ENCODE data around the gene AGAP3. TPM values are rescaled to one million over a fixed set of nuclear protein-coding genes. Genes with fewer than 3 reads are reported as not detected.

The AGAP3 gene
- total RNA-seq, 1 experiment from 2014 or later: 1.6 TPM

GRCh38 chr7:151167197-151167961 is 81.1 kb downstream of the AGAP3 start, which contains the start of gene GBX1:
TSS of gene GBX1 (minus strand) at chr7:151167694. CDS start at chr7:151167548, 146 bp downstream.
- Histone ChIP-seq H4K20me1 (ENCODE audit: insufficient read depth, low read depth, low read length) (no peaks in the 10 kb centered on the region), H3K27ac (ENCODE audit: low read length) (no peak within 1 kb of the TSS), H3K9me2 (replicated peaks; ENCODE audit: insufficient read depth, low read length) (no peaks in the 10 kb centered on the region), H3K36me3 (ENCODE audit: insufficient read depth, low read length) (no peaks in the 10 kb centered on the region), H3K4me3 (ENCODE audit: low read length) (no peak within 1 kb of the TSS), H3K27me3 (ENCODE audit: low read length) (no peaks in the 10 kb centered on the region), H3K9me3 (ENCODE audit: low read length) (no peaks in the 10 kb centered on the region), H3K4me2 (ENCODE audit: low read depth, low read length, poor library complexity, severe bottlenecking) (no peak within 1 kb of the TSS), H3K9ac (ENCODE audit: low read length) (no peak within 1 kb of the TSS), H3K79me2 (ENCODE audit: low read length) (no peaks in the 10 kb centered on the region), H3K4me1 (ENCODE audit: low read length) (no peaks in the 10 kb centered on the region), H2AFZ (ENCODE audit: low read length) (no peak within 1 kb of the TSS)
- DNase-seq: no peak

GRCh38 chr7:151168003-151168786 is 81.9 kb downstream of the AGAP3 start:
- Histone ChIP-seq H3K9me2 (replicated peaks; ENCODE audit: insufficient read depth, low read length) (no peaks in the 10 kb centered on the region), H4K20me1 (ENCODE audit: insufficient read depth, low read depth, low read length) (no peaks in the 10 kb centered on the region), H3K9ac (ENCODE audit: low read length) (no peak overlapping the region), H3K9me3 (ENCODE audit: low read length) (no peaks in the 10 kb centered on the region), H2AFZ (ENCODE audit: low read length) (no peak overlapping the region), H3K79me2 (ENCODE audit: low read length) (no peaks in the 10 kb centered on the region), H3K27ac (ENCODE audit: low read length) (no peak overlapping the region), H3K4me1 (ENCODE audit: low read length) (no peaks in the 10 kb centered on the region), H3K36me3 (ENCODE audit: insufficient read depth, low read length) (no peaks in the 10 kb centered on the region), H3K4me3 (ENCODE audit: low read length) (no peak overlapping the region), H3K4me2 (ENCODE audit: low read depth, low read length, poor library complexity, severe bottlenecking) (no peak overlapping the region), H3K27me3 (ENCODE audit: low read length) (no peaks in the 10 kb centered on the region)
- DNase-seq: no peak

GRCh38 chr7:151168787-151169162 is 82.5 kb downstream of the AGAP3 start:
- DNase-seq: no peak
- Histone ChIP-seq H3K9me2 (replicated peaks; ENCODE audit: insufficient read depth, low read length) (no peaks in the 10 kb centered on the region), H3K36me3 (ENCODE audit: insufficient read depth, low read length) (no peaks in the 10 kb centered on the region), H3K4me3 (ENCODE audit: low read length) (no peak overlapping the region), H3K27ac (ENCODE audit: low read length) (no peak overlapping the region), H3K4me2 (ENCODE audit: low read depth, low read length, poor library complexity, severe bottlenecking) (no peak overlapping the region), H4K20me1 (ENCODE audit: insufficient read depth, low read depth, low read length) (no peaks in the 10 kb centered on the region), H3K4me1 (ENCODE audit: low read length) (no peaks in the 10 kb centered on the region), H2AFZ (ENCODE audit: low read length) (no peak overlapping the region), H3K27me3 (ENCODE audit: low read length) (no peaks in the 10 kb centered on the region), H3K9me3 (ENCODE audit: low read length) (no peaks in the 10 kb centered on the region), H3K79me2 (ENCODE audit: low read length) (no peaks in the 10 kb centered on the region), H3K9ac (ENCODE audit: low read length) (no peak overlapping the region)

GRCh38 chr7:151172273-151173141 is 86.2 kb downstream of the AGAP3 start:
- H3K79me2 ChIP-seq (ENCODE audit: low read length): no peaks in the 10 kb centered on the region
- no peak overlapping the region for H2AFZ ChIP-seq (ENCODE audit: low read length)
- H3K9ac ChIP-seq (ENCODE audit: low read length): no peak overlapping the region
- no peaks in the 10 kb centered on the region for H3K4me1 ChIP-seq (ENCODE audit: low read length)
- no peaks in the 10 kb centered on the region for H3K36me3 ChIP-seq (ENCODE audit: insufficient read depth, low read length)
- no peak overlapping the region for H3K27ac ChIP-seq (ENCODE audit: low read length)
- H4K20me1 ChIP-seq (ENCODE audit: insufficient read depth, low read depth, low read length): no peaks in the 10 kb centered on the region
- no peaks in the 10 kb centered on the region for H3K27me3 ChIP-seq (ENCODE audit: low read length)
- H3K9me2 ChIP-seq (replicated peaks; ENCODE audit: insufficient read depth, low read length): no peaks in the 10 kb centered on the region
- no peak overlapping the region for H3K4me2 ChIP-seq (ENCODE audit: low read depth, low read length, poor library complexity, severe bottlenecking)
- H3K4me3 ChIP-seq (ENCODE audit: low read length): no peak overlapping the region
- no peaks in the 10 kb centered on the region for H3K9me3 ChIP-seq (ENCODE audit: low read length)
- DNase-seq: peak; percentile 84

- no peak overlapping the region for H2AFZ ChIP-seq (ENCODE audit: low read length)
- H3K9ac ChIP-seq (ENCODE audit: low read length): no peak overlapping the region
- H3K4me3 ChIP-seq (ENCODE audit: low read length): no peak overlapping the region
- H3K36me3 ChIP-seq (ENCODE audit: insufficient read depth, low read length): no peaks in the 10 kb centered on the region
- H4K20me1 ChIP-seq (ENCODE audit: insufficient read depth, low read depth, low read length): no peaks in the 10 kb centered on the region
- H3K4me1 ChIP-seq (ENCODE audit: low read length): no peaks in the 10 kb centered on the region
- no peaks in the 10 kb centered on the region for H3K79me2 ChIP-seq (ENCODE audit: low read length)
- H3K9me3 ChIP-seq (ENCODE audit: low read length): no peaks in the 10 kb centered on the region
- no peak overlapping the region for H3K27ac ChIP-seq (ENCODE audit: low read length)
- no peak for DNase-seq
- no peak overlapping the region for H3K4me2 ChIP-seq (ENCODE audit: low read depth, low read length, poor library complexity, severe bottlenecking)
- no peaks in the 10 kb centered on the region for H3K27me3 ChIP-seq (ENCODE audit: low read length)
- H3K9me2 ChIP-seq (replicated peaks; ENCODE audit: insufficient read depth, low read length): no peaks in the 10 kb centered on the region
Measured at GRCh38 chr7:151173386-151174245, 87.3 kb downstream of the AGAP3 start.

GRCh38 chr7:151174246-151175046 is 88.2 kb downstream of the AGAP3 start:
- H3K9me3 ChIP-seq (ENCODE audit: low read length): no peaks in the 10 kb centered on the region
- no peak overlapping the region for H3K4me2 ChIP-seq (ENCODE audit: low read depth, low read length, poor library complexity, severe bottlenecking)
- no peak overlapping the region for H2AFZ ChIP-seq (ENCODE audit: low read length)
- H3K4me1 ChIP-seq (ENCODE audit: low read length): no peaks in the 10 kb centered on the region
- H3K27ac ChIP-seq (ENCODE audit: low read length): no peak overlapping the region
- H3K9me2 ChIP-seq (replicated peaks; ENCODE audit: insufficient read depth, low read length): no peaks in the 10 kb centered on the region
- no peaks in the 10 kb centered on the region for H4K20me1 ChIP-seq (ENCODE audit: insufficient read depth, low read depth, low read length)
- no peaks in the 10 kb centered on the region for H3K36me3 ChIP-seq (ENCODE audit: insufficient read depth, low read length)
- H3K4me3 ChIP-seq (ENCODE audit: low read length): no peak overlapping the region
- no peak for DNase-seq
- H3K9ac ChIP-seq (ENCODE audit: low read length): no peak overlapping the region
- H3K79me2 ChIP-seq (ENCODE audit: low read length): no peaks in the 10 kb centered on the region
- H3K27me3 ChIP-seq (ENCODE audit: low read length): no peaks in the 10 kb centered on the region
